GM18519 (cell line): ENCODE data around the gene NXT1.

Experiments
- ATAC-seq: cut with Tn5 transposase; IDR thresholded peaks from one replicate; pipeline ENCODE4 v1.9.1; 2021; ENCODE audit warnings: mild to moderate bottlenecking, moderate library complexity; ENCODE audit not compliant: unreplicated experiment, low FRiP score

The NXT1 gene

DNA sequence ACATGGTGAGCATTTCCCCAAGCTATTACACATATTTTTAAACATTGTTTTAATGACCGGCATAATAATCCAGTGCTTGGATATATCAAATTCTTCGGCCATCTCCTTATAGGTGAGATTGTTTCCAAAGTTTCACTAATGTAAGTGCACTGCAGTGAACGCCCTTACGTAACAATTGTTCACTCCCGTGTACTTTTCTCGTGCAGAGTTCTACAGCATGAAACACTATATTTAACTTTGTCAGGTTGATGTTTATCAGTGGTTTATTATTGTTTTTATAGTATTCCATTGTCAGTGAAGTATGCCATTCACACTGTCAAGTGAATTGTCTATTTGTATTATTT, 7.9 kb downstream of the NXT1 start:
- ATAC-seq, result no peak

GRCh38 chr20:23358923-23359593, 8.5 kb downstream of the NXT1 start:
- ATAC-seq, result no peak

- no peak for ATAC-seq
Measured at GRCh38 chr20:23360531-23360930, 9.9 kb downstream of the NXT1 start.

GRCh38 chr20:23361119-23361475, 10.5 kb downstream of the NXT1 start:
- ATAC-seq, result no peak

- peak; percentile 57 for ATAC-seq
Measured at GRCh38 chr20:23361476-23362391, 11.1 kb downstream of the NXT1 start, which contains the start of gene GZF1. Gene GZF1, plus strand, starts transcription at chr20:23362182. Its CDS starts 2,202 bp downstream, at chr20:23364384.

- ATAC-seq, result no peak
Measured at GRCh38 chr20:23362392-23363256, 12.0 kb downstream of the NXT1 start.

- ATAC-seq, result no peak
Measured at GRCh38 chr20:23363257-23363649, 12.7 kb downstream of the NXT1 start.

DNA sequence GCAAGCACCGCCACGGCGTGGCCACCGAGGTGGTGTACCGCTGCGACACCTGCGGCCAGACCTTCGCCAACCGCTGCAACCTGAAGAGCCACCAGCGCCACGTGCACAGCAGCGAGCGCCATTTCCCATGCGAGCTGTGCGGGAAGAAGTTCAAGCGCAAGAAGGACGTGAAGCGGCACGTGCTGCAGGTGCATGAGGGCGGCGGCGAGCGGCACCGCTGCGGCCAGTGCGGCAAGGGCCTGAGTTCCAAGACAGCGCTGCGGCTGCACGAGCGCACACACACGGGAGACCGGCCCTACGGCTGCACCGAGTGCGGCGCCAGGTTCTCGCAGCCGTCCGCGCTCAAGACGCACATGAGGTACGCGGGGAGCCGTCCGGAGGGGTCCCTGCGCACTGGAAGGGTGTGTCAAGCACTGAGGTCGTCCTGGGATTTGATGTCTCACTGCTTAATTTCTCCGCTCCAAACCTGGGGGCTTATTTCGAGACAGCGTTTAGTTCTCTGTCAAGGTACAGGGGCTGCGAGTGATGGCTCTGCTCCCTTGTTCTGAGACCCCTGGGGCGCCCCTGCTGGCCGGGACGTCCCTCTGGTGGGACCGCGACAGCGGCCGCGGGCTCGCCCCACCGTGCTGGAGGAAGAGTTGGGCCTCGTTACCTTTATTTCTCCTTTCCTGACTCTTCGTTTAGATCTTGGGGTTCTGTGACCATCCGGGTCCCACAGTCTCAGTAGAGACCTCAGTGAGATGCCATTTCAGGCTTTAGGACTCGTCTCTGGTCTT, 15.0 kb downstream of the NXT1 start:
- ATAC-seq, result no peak

DNA sequence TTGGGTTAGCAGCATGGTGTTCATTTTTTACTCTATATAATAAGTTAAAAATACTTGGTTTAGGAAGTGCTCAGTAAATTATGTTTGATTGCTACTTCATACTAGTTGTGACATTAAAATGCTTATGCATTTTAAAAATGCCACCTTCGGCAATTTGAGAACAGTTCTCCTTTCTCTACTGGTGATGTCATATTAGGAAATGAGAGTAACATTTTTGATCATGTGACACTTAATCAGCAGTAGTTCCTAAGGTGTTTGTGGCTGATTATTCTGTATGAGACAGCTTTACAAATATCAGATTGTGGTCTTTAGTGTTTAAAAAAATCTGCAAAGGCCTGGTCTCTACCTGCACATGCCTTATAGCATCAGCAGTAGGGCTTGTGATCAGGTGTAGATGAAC, 15.8 kb downstream of the NXT1 start:
- ATAC-seq, result no peak

DNA sequence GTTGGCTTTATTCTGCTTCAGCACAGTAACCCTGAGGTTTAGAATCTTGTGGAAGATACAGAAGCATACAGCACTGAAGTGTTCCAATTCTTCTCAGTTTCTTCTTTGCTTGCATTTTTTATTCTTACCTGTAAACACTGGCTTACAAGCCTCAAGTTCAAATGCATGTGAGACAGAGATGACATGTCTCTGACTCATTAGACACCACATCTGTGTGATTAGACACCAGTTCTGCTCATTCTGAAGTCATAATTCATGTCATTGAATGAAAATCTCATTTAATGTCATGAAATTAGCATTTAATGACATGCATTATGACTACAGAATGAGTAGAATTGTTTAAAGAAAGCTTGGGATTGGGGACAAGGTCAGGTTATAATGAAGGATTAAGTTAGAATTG, 17.2 kb downstream of the NXT1 start:
- ATAC-seq, result no peak

GRCh38 chr20:23368316-23369071, 17.9 kb downstream of the NXT1 start:
- no peak for ATAC-seq

GRCh38 chr20:23369072-23369823, 18.7 kb downstream of the NXT1 start:
- no peak for ATAC-seq

GRCh38 chr20:23370274-23370673, 19.7 kb downstream of the NXT1 start:
- ATAC-seq, result no peak

DNA sequence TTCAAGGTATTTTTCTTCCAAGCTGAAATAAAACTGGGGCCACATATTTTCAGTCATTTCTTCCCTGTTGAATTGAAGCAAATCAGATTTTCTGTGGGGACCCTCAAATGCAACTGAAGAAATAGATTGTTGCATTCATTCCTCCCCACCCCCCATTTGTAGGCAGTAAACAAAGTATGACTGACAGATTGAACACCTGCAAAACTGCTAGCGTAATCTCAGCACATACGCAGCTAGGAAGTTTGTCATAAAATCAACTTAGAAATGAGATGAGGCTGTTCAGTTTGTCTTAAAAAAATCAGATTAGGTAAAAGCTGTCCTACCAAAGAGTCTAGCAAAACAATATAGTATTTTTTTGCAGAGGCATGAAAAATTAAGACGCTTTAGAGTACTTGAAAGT, 20.3 kb downstream of the NXT1 start:
- no peak for ATAC-seq

DNA sequence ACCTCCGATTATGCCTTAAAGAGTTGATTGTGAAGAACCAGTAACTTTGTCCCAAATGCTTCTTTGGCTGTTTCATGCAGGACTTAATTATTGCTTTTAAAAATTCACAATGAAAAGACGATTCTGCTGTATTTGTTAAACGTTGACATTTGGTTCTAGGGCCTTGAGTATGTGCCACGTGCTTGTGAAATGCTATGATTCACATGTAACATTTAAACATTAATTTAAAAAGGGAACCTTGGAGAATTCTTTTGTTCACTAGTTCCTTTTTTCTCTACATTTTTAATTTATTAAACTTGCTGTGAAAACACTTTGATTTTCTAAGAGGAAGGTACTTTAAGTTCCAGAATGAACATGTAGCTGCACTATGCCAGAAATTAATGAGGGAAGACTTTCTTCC, 20.9 kb downstream of the NXT1 start:
- ATAC-seq, result no peak

DNA sequence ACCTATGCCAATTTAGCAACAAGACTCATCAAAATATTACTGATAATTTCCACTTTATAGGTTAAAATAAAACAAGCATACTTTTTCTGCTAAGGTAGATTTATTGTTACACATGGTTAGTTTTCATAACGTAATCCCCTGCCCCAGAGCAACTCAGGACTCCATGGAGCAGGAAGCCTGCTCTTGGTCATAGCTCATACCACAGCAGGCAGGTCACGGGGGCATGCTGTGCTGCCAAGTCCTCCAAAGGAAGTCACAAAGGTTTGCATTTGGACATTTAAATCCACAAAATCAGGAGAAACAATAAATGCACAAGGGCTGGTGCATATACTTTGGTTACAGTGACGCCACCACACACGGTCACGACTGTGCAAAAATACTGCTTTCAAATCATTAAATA, 23.9 kb downstream of the NXT1 start:
- ATAC-seq, result no peak

GRCh38 chr20:23375827-23376226, 25.2 kb downstream of the NXT1 start:
- no peak for ATAC-seq

DNA sequence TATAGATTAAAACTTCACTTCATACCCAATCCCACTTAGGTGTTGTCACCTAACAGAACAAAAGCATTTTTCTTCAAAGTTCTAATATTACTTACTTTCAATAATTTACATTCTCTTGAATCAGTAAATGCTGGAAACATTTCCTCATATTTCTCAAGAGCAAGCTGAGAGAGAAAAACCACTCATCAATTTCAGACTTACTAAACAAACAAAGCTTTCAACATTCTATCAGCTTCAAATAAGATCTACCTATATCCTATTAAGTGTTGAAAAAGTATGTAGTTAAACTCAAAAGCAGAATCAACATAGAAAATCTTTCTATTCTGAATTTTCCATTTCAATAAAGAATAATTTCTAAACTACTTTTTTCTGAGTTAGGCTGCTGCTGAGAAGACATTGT, 29.2 kb downstream of the NXT1 start:
- no peak for ATAC-seq

DNA sequence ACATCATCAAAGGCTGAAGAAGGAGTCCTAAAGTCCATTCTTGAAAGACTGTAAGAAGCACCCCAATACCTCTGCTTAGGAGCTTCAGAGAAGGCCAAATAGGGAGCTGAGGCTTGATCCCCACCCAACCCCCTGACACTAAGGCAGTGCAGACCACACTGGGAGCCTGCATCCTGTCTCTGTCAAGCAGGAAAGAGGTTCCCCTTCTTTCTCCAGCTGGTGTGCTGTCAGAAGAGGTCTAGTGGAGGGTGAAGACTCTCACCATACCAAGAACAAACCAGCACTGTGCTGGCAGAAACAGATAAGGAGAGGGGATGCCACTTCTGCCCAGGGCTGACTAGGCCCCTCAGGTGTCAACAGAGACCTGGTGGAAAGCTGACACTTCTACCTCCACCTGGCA, 31.3 kb downstream of the NXT1 start:
- no peak for ATAC-seq
